B cell (primary cell): Measurements from ENCODE around the gene DBF4B. TPM values are rescaled to one million over a fixed set of nuclear protein-coding genes. Genes with fewer than 3 reads are reported as not detected.

Experiments
- ATAC-seq: fragments of 200-7000 bp; cut with Tn5 transposase; one replicate; pipeline ENCODE4 v1.10.0; 2021; ENCODE audit warnings: low read depth, mild to moderate bottlenecking, moderate number of reproducible peaks, moderate library complexity
- CTCF ChIA-PET: fragments of 350-600 bp; sonication (Branson Sonifier 250); formaldehyde crosslinking; loops from one replicate; lab custom pipeline; 2021; ENCODE audit warnings: antibody characterized with exemption, inconsistent platforms; lab: Charles Lee
- POLR2A ChIA-PET: fragments of 350-600 bp; sonication (Branson Sonifier 250); formaldehyde crosslinking; loops from one replicate; lab custom pipeline; 2021; ENCODE audit warnings: antibody characterized with exemption; lab: Charles Lee
- DNase-seq: peaks from one replicate; pipeline ENCODE4 v3.0.0; 2013
- H2AFZ ChIP-seq: 2 replicates; pipeline ENCODE4 v1.6.1; 2012; ENCODE audit warnings: mild to moderate bottlenecking, low read depth, low read length; ENCODE audit not compliant: insufficient read depth, poor library complexity, severe bottlenecking
- H3K27ac ChIP-seq, 2 donors: 1 replicate in 1 of 2; 2 replicates in 1 of 2; pipeline ENCODE4 v1.5.1; 2012 to 2013; ENCODE audit warnings: low read length in 2 of 2, mild to moderate bottlenecking in 2 of 2, moderate library complexity in 1 of 2
- H3K27me3 ChIP-seq, 4 experiments: fragments of 200-600 bp in 1 of 4; sonication (generic) in 1 of 4; replicated peaks in 1 of 4; 1 replicate in 2 of 4; 2 replicates in 2 of 4; pipeline versions ENCODE4 v1.6.1 to v1.7.0; 2013 to 2016; ENCODE audit warnings: low read length in 3 of 4, mild to moderate bottlenecking in 2 of 4, mixed read lengths in 1 of 4, moderate library complexity in 1 of 4; ENCODE audit not compliant: insufficient read depth in 4 of 4, control insufficient read depth in 3 of 4; ENCODE audit errors: control extremely low read depth in 1 of 4
- H3K36me3 ChIP-seq, 2 experiments: replicated peaks in 1 of 2; 1 replicate in 1 of 2; 2 replicates in 1 of 2; pipeline versions ENCODE4 v1.6.1 to v1.7.1; 2013; ENCODE audit warnings: low read length in 1 of 2; ENCODE audit not compliant: insufficient read depth in 2 of 2, control insufficient read depth in 1 of 2; ENCODE audit errors: control extremely low read depth in 1 of 2, extremely low read depth in 1 of 2
- H3K4me1 ChIP-seq, 2 donors: fragments of 200-600 bp in 1 of 2; sonication (generic) in 1 of 2; 1 replicate in 1 of 2; 2 replicates in 1 of 2; pipeline versions ENCODE4 v1.5.1 to v1.6.1; 2013 to 2017; ENCODE audit warnings: low read length in 2 of 2; ENCODE audit not compliant: control insufficient read depth in 2 of 2, insufficient read depth in 2 of 2
- H3K4me2 ChIP-seq: replicated peaks from 2 replicates; pipeline ENCODE3; 2012; ENCODE audit warnings: mild to moderate bottlenecking, low read depth, low read length; ENCODE audit not compliant: poor library complexity, severe bottlenecking
- H3K4me3 ChIP-seq, 5 experiments: fragments of 200-600 bp in 1 of 5; sonication (generic) in 1 of 5; 1 replicate in 3 of 5; 2 replicates in 2 of 5; pipeline versions ENCODE4 v1.5.1 to v1.7.0; 2011 to 2016; ENCODE audit warnings: low read length in 4 of 5, mild to moderate bottlenecking in 4 of 5, low read depth in 2 of 5, control low read depth in 1 of 5, moderate library complexity in 1 of 5; ENCODE audit not compliant: insufficient read depth in 1 of 5; ENCODE audit errors: control extremely low read depth in 1 of 5, extremely low read depth in 1 of 5
- H3K79me2 ChIP-seq: fragments of 200-600 bp; sonication (generic); one replicate; pipeline ENCODE4 v1.6.0; 2016; ENCODE audit warnings: low read length; ENCODE audit not compliant: control insufficient read depth, insufficient read depth
- H3K9ac ChIP-seq: fragments of 200-600 bp; sonication (generic); 2 replicates; pipeline ENCODE4 v1.6.1; 2017; ENCODE audit warnings: mild to moderate bottlenecking, low read length, moderate library complexity
- H3K9me3 ChIP-seq, 3 donors: one replicate each; pipeline versions ENCODE4 v1.6.1 to v1.7.1; 2013; ENCODE audit warnings: low read length in 2 of 3; ENCODE audit not compliant: control insufficient read depth in 2 of 3, insufficient read depth in 1 of 3; ENCODE audit errors: control extremely low read depth in 1 of 3
- H4K20me1 ChIP-seq: 2 replicates; pipeline ENCODE4 v1.6.0; 2012; ENCODE audit warnings: mild to moderate bottlenecking, low read length; ENCODE audit not compliant: insufficient read depth, control insufficient read depth, poor library complexity, severe bottlenecking
- H3K27ac Mint-ChIP-seq: one replicate; pipeline ENCODE4 v1.8.0; 2021; ENCODE audit warnings: mixed read lengths
- H3K27me3 Mint-ChIP-seq: one replicate; pipeline ENCODE4 v1.8.0; 2021; ENCODE audit warnings: mixed read lengths
- H3K4me1 Mint-ChIP-seq: one replicate; pipeline ENCODE4 v1.8.0; 2021; ENCODE audit warnings: mixed read lengths
- H3K4me3 Mint-ChIP-seq: one replicate; pipeline ENCODE4 v1.8.0; 2021; ENCODE audit warnings: mixed read lengths
- H3K9me3 Mint-ChIP-seq: one replicate; pipeline ENCODE4 v1.8.0; 2022; ENCODE audit warnings: mixed read lengths; ENCODE audit not compliant: insufficient read depth
- CTCF ChIP-seq: fragments of 200-600 bp; IDR thresholded peaks from one replicate; pipeline ENCODE4 v1.8.0; 2022; ENCODE audit warnings: antibody characterized with exemption, mild to moderate bottlenecking
- EZH2 ChIP-seq: IDR thresholded peaks from 2 replicates; pipeline ENCODE4 v1.6.1; 2012; ENCODE audit warnings: borderline replicate concordance, low read depth, mild to moderate bottlenecking, moderate library complexity, low read length; ENCODE audit not compliant: insufficient read depth, poor library complexity, severe bottlenecking
- WGBS: methylation state at CpG from one replicate; pipeline ENCODE4 v1.1.5; 2013; ENCODE audit warnings: missing lambda C conversion rate; ENCODE audit not compliant: insufficient coverage; 5-methylcytosine and 5-hydroxymethylcytosine counted together
- intact Hi-C: fragments of 100-400 bp; cut with micrococcal nuclease; formaldehyde crosslinking; loops from one replicate; pipeline ENCODE4 v1.10.0; 2022
- polyA plus RNA-seq: library from polyadenylated mRNA; depleted of rRNA; stranded (reverse); fragments of >200 nt; gene quantifications from 2 replicates; pipeline ENCODE4 v1.2.3, GENCODE V29; 2012
- total RNA-seq, 2 donors: library from RNA; stranded (reverse); fragments of 120-200 nt in 1 of 2; gene quantifications; 1 replicate in 1 of 2; 2 replicates in 1 of 2; pipeline versions ENCODE4 v1.2.3 to v1.2.4, GENCODE V29; 2013 to 2022

DBF4B gene
- total and polyA plus RNA-seq, 2 donors (not counting 1 experiment from before 2014, with no cell fraction given) = 10.9 to 15.9 TPM

DNA sequence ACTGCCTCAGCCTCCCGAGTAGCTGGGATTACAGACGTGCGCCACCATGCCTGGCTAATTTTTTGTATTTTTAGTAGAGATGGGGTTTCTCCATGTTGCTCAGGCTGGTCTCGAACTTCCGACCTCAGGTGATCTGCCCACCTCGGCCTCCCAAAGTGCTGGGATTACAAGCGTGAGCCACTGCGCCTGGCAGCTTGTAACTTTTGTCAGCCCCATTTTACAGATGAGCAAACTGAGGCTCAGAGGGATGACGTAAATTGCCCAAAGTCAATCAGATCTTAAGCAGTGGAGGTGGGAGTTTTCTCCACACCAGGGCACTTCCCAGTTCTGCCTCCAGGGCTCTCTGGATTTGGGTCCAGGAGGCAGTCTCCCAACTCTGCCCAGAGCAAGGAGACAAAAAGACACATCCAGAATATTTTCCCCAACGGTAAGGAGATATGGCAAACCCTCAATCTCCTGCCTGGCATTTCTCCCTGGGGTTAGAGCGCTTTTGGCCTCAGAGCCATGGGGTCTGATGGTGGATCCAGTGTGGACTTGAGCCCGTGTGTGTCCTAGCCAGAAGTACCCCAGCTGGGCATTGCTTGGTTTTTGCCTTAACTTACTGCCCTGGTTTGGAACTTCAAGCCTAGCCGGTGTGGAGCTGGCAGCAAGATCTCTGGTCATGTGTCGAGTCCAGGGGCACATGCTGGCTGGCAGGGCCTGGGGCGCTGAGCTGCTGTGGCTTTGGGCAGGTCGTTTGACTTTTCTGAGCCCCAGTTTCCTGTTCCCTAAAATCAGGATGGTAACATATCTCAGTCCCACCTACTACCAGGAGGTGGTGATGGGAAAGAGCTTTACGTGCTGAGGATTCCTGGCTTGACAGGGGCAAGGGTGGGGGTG, 53.7 kb downstream of the DBF4B start:
- Histone ChIP-seq H3K9me3 (peaks cover 0 to 6% (median 0%) of the 10 kb centered on the region in 3 donors), H3K4me1 (peaks cover 11 to 12% of the 10 kb centered on the region in 2 donors), H3K79me2 (no peaks in the 10 kb centered on the region), H3K27me3 (peaks cover 0 to 37% (median 15%) of the 10 kb centered on the region in 4 experiments), H3K4me2 (no peak overlapping the region), H4K20me1 (no peaks in the 10 kb centered on the region), H3K27ac (no peak overlapping the region), H3K36me3 (no peaks in the 10 kb centered on the region), H3K9ac (no peak overlapping the region), H3K4me3 (no peak overlapping the region), H2AFZ (no peak overlapping the region)
- 94% methylated on average over 10 of the region's 17 CpGs for WGBS
- intact Hi-C loops = no loop called here
- peaks cover 27% of the 10 kb centered on the region for H3K27me3 Mint-ChIP-seq
- H3K4me1 Mint-ChIP-seq = peaks cover 3% of the 10 kb centered on the region
- H3K4me3 Mint-ChIP-seq = no peak overlapping the region
- CTCF ChIA-PET = interaction anchor here (2.2 kb wide), 1 partner anchor 17 kb away, joined by 5 read pairs; no protein-coding TSS in a partner anchor
- DNase-seq (no peak), ATAC-seq (no peak)
- H3K9me3 Mint-ChIP-seq = no peaks in the 10 kb centered on the region
- TF ChIP-seq EZH2 = no peak
- TF ChIP-seq CTCF = no peak
- POLR2A ChIA-PET = interaction anchor here (0.7 kb wide), 1 partner anchor 873 kb away, joined by 3 read pairs; no protein-coding TSS in a partner anchor
- no peak overlapping the region for H3K27ac Mint-ChIP-seq

GRCh38 chr17:44763170-44763569, 54.7 kb downstream of the DBF4B start:
- peaks cover 5% of the 10 kb centered on the region for H3K4me1 Mint-ChIP-seq
- POLR2A ChIA-PET = no interaction called here
- CTCF ChIA-PET = interaction anchor here (2.2 kb wide), 1 partner anchor 16 kb away, joined by 5 read pairs; no protein-coding TSS in a partner anchor
- Histone ChIP-seq H2AFZ (no peak overlapping the region), H3K36me3 (no peaks in the 10 kb centered on the region), H4K20me1 (no peaks in the 10 kb centered on the region), H3K79me2 (no peaks in the 10 kb centered on the region), H3K27me3 (peaks cover 0 to 31% (median 12%) of the 10 kb centered on the region in 4 experiments), H3K4me2 (no peak overlapping the region), H3K9me3 (peaks cover 0 to 6% (median 0%) of the 10 kb centered on the region in 3 donors), H3K4me1 (peaks cover 11 to 17% of the 10 kb centered on the region in 2 donors), H3K27ac (no peak overlapping the region), H3K9ac (no peak overlapping the region), H3K4me3 (no peak overlapping the region)
- TF ChIP-seq EZH2 (no peak), CTCF (no peak)
- no peaks in the 10 kb centered on the region for H3K9me3 Mint-ChIP-seq
- no peak overlapping the region for H3K27ac Mint-ChIP-seq
- H3K27me3 Mint-ChIP-seq = peaks cover 18% of the 10 kb centered on the region
- H3K4me3 Mint-ChIP-seq = no peak overlapping the region
- 94% methylated on average over 4 of the region's 5 CpGs for WGBS
- DNase-seq = no peak
- ATAC-seq = no peak
- intact Hi-C loops = no loop called here
